ENCODE results near the gene AJUBA. TPM values are rescaled to one million over a fixed set of nuclear protein-coding genes. Genes with fewer than 3 reads are reported as not detected.

The AJUBA gene
- total and polyA plus RNA-seq, 4 experiments from 2014 or later: 0.30 to 3.9 (median 2.1) TPM

DNA sequence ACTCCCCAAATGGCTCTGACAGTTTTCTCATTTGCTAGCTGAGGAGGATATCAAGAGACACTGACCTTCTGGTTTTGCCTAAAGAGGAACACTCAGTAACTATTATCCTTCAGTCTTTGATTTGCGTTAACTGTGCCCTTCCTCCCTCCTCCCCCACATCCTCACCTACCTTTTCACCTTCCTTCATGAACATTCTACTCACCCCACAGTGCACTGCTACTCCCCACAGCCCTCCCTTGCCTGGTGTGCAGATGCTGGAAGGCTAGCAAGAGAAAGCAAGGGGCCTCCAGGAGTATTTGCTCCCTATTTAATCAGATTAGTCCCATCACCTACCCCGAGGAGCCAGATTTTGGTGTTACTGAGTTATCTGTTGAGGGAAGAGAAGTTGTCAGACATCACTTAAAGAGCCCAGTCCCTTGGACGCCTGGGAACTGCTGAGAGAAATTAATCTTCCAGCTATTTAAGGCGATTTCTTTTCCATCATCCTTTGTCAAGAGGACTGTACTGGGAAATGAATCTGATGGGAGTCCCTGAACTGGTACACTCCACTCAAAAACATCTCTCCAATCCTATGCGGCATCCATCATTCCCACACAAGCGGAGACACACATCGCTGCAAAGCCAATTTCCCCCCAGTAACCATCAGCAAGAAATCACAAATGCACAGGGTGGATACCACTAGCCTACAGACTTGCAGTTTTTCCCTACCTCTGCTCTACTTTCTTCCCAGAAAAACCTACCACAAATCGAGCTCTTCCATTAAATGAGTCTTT, 40.9 kb upstream of the AJUBA start:
- DNase-seq: no peak
- Histone ChIP-seq H3K27me3 (ENCODE audit: insufficient read depth, low read length) (no peaks in the 10 kb centered on the region), H3K4me1 (ENCODE audit: insufficient read depth, low read length) (peaks cover 33% of the 10 kb centered on the region), H3K27ac (ENCODE audit: low read depth, low read length) (no peak overlapping the region), H3K36me3 (ENCODE audit: insufficient read depth, low read length) (peaks cover 9% of the 10 kb centered on the region), H3K4me3 (ENCODE audit: low read length in 2 of 2) (no peak overlapping the region), H3K9me3 (ENCODE audit: control insufficient read depth in 1 of 2, low read length in 2 of 2) (no peaks in the 10 kb centered on the region)
- CTCF ChIA-PET (ENCODE audit: partially characterized antibody): interaction anchor here (1.0 to 2.0 kb wide), 5 partner anchors 17 to 35 kb away, joined by 3 to 9 read pairs (median 4); partner anchors contain the start of gene CDH24
- POLR2A ChIA-PET (ENCODE audit: partially characterized antibody): interaction anchor here (0.9 to 6.2 kb wide), 3 partner anchors 11 to 16 kb away, joined by 5 to 42 read pairs (median 7); partner anchors contain the start of gene PSMB5
- H3K27ac Mint-ChIP-seq: peak overlapping the region in 4 of 7 donors; percentile 22 to 83 (median 46)
- H3K4me3 Mint-ChIP-seq: peak overlapping the region in 2 of 8 donors; percentile 2 to 27
- peaks cover 0 to 1% (median 0%) of the 10 kb centered on the region in 8 donors for H3K9me3 Mint-ChIP-seq
- intact Hi-C loops (cut with micrococcal nuclease): no loop called here
- H3K4me1 Mint-ChIP-seq: peaks cover 23 to 41% (median 31%) of the 10 kb centered on the region in 4 donors
- H3K27me3 Mint-ChIP-seq: no peaks in the 10 kb centered on the region
- H3K36me3 Mint-ChIP-seq: peaks cover 26 to 29% of the 10 kb centered on the region in 2 donors

DNA sequence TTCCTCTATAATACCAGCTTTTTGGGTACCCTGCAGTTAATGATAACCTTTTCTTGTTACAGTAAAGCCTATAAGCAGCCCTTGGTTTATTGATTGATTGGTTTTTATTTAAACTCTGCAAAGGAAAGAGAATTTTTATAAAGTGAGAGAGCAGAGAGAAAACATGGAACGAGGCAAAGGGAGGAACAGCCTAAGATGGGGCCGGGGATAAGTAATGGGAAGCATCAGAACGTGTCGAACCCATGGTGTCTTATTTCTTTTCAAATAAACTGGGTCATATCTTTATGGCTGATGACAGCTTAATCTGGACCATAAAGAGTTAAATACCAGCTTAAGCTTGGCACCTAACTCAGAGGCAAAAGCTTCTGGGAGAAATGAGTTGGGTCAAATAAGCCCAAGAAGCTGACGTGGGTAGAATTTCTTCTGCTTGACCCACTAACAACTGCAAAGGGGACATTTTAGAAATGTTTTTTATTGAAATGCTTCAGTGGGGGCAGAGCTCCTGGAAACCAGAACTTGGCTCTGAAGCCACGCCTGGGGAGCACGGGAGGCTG, 39.6 kb upstream of the AJUBA start:
- Mint-ChIP-seq H3K4me1 (peaks cover 21 to 33% (median 26%) of the 10 kb centered on the region in 4 donors), H3K4me3 (peak overlapping the region in 1 of 8 donors; percentile 36), H3K9me3 (peaks cover 0 to 1% (median 0%) of the 10 kb centered on the region in 8 donors), H3K27me3 (no peaks in the 10 kb centered on the region), H3K27ac (peak overlapping the region in 4 of 7 donors; percentile 7 to 89 (median 68)), H3K36me3 (peaks cover 20 to 24% of the 10 kb centered on the region in 2 donors)
- intact Hi-C loops (cut with micrococcal nuclease): no loop called here
- POLR2A ChIA-PET (ENCODE audit: partially characterized antibody): interaction anchor here (0.8 to 6.2 kb wide), 3 partner anchors 11 to 15 kb away, joined by 3 to 42 read pairs (median 3); partner anchors contain the start of gene PSMB5
- Histone ChIP-seq H3K4me3 (ENCODE audit: low read length in 2 of 2) (no peak overlapping the region), H3K27ac (ENCODE audit: low read depth, low read length) (no peak overlapping the region), H3K36me3 (ENCODE audit: insufficient read depth, low read length) (peaks cover 9% of the 10 kb centered on the region), H3K27me3 (ENCODE audit: insufficient read depth, low read length) (no peaks in the 10 kb centered on the region), H3K4me1 (ENCODE audit: insufficient read depth, low read length) (peaks cover 28% of the 10 kb centered on the region), H3K9me3 (ENCODE audit: control insufficient read depth in 1 of 2, low read length in 2 of 2) (no peaks in the 10 kb centered on the region)
- CTCF ChIA-PET (ENCODE audit: partially characterized antibody): interaction anchor here (1.4 to 4.0 kb wide), 2 partner anchors 27 to 35 kb away, joined by 3 to 15 read pairs; no protein-coding TSS in a partner anchor
- DNase-seq: no peak

- peaks cover 21 to 33% (median 26%) of the 10 kb centered on the region in 4 donors for H3K4me1 Mint-ChIP-seq
- H3K27me3 Mint-ChIP-seq: no peaks in the 10 kb centered on the region
- no peak for DNase-seq
- no peak overlapping the region for H3K4me3 ChIP-seq (ENCODE audit: low read length in 2 of 2)
- H3K9me3 ChIP-seq (ENCODE audit: control insufficient read depth in 1 of 2, low read length in 2 of 2): no peaks in the 10 kb centered on the region
- H3K4me1 ChIP-seq (ENCODE audit: insufficient read depth, low read length): peaks cover 28% of the 10 kb centered on the region
- peaks cover 9% of the 10 kb centered on the region for H3K36me3 ChIP-seq (ENCODE audit: insufficient read depth, low read length)
- POLR2A ChIA-PET (ENCODE audit: partially characterized antibody): interaction anchor here (6.2 kb wide), 1 partner anchor 14 kb away, joined by 42 read pairs; no protein-coding TSS in a partner anchor
- intact Hi-C loops (cut with micrococcal nuclease): no loop called here
- peak overlapping the region in 4 of 7 donors; percentile 7 to 89 (median 49) for H3K27ac Mint-ChIP-seq
- H3K36me3 Mint-ChIP-seq: peaks cover 20 to 24% of the 10 kb centered on the region in 2 donors
- H3K9me3 Mint-ChIP-seq: peaks cover 0 to 1% (median 0%) of the 10 kb centered on the region in 8 donors
- CTCF ChIA-PET (ENCODE audit: partially characterized antibody): interaction anchor here (1.4 to 4.0 kb wide), 2 partner anchors 27 to 35 kb away, joined by 3 to 15 read pairs; no protein-coding TSS in a partner anchor
- peak overlapping the region in 2 of 8 donors; percentile 7 to 36 for H3K4me3 Mint-ChIP-seq
- H3K27ac ChIP-seq (ENCODE audit: low read depth, low read length): no peak overlapping the region
- no peaks in the 10 kb centered on the region for H3K27me3 ChIP-seq (ENCODE audit: insufficient read depth, low read length)
Observed at GRCh38 chr14:23021434-23021833, 39.1 kb upstream of the AJUBA start.

DNA sequence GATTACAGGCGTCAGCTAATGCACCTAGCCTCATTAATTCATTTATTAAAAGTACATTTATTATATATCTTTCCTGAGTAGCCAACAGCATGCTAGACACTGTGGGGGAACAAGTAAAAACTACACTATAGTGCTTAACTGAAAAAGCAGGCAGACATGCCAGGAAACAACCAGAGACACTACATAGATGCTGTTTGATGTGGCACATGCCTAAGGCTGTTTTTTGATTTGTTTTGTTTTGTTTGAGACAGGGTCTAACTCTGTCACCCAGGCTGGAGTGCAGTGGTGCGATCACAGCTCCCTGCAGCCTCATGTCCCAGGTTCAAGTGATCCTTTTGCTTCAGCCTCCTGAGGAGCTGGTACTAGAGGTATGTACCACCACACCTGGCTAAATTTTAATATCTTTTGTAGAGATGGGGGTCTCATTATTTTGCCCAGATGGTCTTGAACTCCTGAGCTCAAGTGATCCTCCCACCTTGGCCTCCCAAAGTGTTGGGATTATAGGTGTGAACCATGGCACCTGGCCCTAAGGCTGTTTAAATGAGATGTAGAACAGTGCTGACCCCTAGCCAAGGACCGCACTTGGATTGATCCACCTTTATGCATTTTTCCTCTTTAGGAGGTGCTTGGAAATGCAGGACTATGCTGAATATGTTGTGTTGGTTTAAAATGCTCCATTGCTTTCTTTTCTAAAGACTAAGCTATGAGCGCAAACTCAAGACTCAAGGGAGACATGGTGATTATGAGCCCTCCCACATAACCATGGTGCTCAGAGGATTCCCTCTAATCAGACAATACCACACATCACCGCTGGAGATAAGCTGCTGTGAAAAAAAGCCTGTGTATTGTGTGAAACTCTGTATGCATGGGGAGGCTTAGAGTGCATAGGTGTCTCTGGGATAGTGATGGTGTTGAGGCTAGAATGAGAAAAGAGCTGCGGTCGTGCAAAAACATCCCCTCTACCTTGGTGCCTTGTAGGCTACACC, 38.1 kb upstream of the AJUBA start:
- Mint-ChIP-seq H3K36me3 (peaks cover 10 to 16% of the 10 kb centered on the region in 2 donors), H3K4me1 (peaks cover 17 to 26% (median 21%) of the 10 kb centered on the region in 4 donors), H3K9me3 (peaks cover 0 to 1% (median 0%) of the 10 kb centered on the region in 8 donors), H3K4me3 (peak overlapping the region in 1 of 8 donors; percentile 53), H3K27me3 (no peaks in the 10 kb centered on the region), H3K27ac (peak overlapping the region in 2 of 7 donors; percentile 3 to 59)
- DNase-seq: no peak
- intact Hi-C loops (cut with micrococcal nuclease): no loop called here
- POLR2A ChIA-PET (ENCODE audit: partially characterized antibody): interaction anchor here (0.9 to 6.2 kb wide), 3 partner anchors 10 to 13 kb away, joined by 3 to 42 read pairs (median 3); no protein-coding TSS in a partner anchor
- Histone ChIP-seq H3K9me3 (ENCODE audit: control insufficient read depth in 1 of 2, low read length in 2 of 2) (no peaks in the 10 kb centered on the region), H3K4me1 (ENCODE audit: insufficient read depth, low read length) (peaks cover 21% of the 10 kb centered on the region), H3K27me3 (ENCODE audit: insufficient read depth, low read length) (no peaks in the 10 kb centered on the region), H3K4me3 (ENCODE audit: low read length in 2 of 2) (no peak overlapping the region), H3K36me3 (ENCODE audit: insufficient read depth, low read length) (peaks cover under 1% of the 10 kb centered on the region), H3K27ac (ENCODE audit: low read depth, low read length) (no peak overlapping the region)
- CTCF ChIA-PET (ENCODE audit: partially characterized antibody): interaction anchor here (1.4 to 4.0 kb wide), 3 partner anchors 26 to 167 kb away, joined by 3 to 15 read pairs (median 4); no protein-coding TSS in a partner anchor

DNA sequence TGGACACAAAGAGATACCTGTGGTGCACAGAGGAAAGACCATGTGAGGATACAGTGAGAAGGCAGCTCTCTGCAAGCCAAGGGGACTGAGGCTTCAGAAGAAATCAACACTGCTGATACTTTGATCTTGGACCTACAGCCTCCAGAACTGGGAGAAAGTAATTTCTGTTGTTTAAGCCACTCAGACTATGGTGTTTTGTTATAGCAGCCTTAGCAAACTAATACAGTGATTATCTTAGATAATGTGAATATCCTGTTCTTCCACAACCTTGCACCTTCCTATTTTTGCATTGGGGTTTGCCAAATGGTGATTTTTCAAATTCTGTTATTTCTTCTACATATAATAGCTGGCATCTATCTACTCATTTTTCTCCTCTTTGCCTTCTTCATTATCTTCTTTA, 35.8 kb upstream of the AJUBA start:
- ChIA-PET POLR2A (ENCODE audit: partially characterized antibody) (interaction anchor here (2.5 kb wide), 1 partner anchor 11 kb away, joined by 10 read pairs; no protein-coding TSS in a partner anchor), CTCF (ENCODE audit: partially characterized antibody) (interaction anchor here (1.6 kb wide), 1 partner anchor 11 kb away, joined by 5 read pairs; no protein-coding TSS in a partner anchor)
- Mint-ChIP-seq H3K27me3 (no peaks in the 10 kb centered on the region), H3K4me3 (no peak overlapping the region), H3K4me1 (peaks cover 5 to 8% (median 6%) of the 10 kb centered on the region in 4 donors), H3K27ac (no peak overlapping the region), H3K36me3 (no peaks in the 10 kb centered on the region), H3K9me3 (no peaks in the 10 kb centered on the region)
- intact Hi-C loops (cut with micrococcal nuclease): no loop called here
- Histone ChIP-seq H3K4me1 (ENCODE audit: insufficient read depth, low read length) (peaks cover 7% of the 10 kb centered on the region), H3K27me3 (ENCODE audit: insufficient read depth, low read length) (no peaks in the 10 kb centered on the region), H3K9me3 (ENCODE audit: control insufficient read depth in 1 of 2, low read length in 2 of 2) (no peaks in the 10 kb centered on the region), H3K27ac (ENCODE audit: low read depth, low read length) (no peak overlapping the region), H3K4me3 (ENCODE audit: low read length in 2 of 2) (no peak overlapping the region), H3K36me3 (ENCODE audit: insufficient read depth, low read length) (no peaks in the 10 kb centered on the region)
- DNase-seq: no peak

DNA sequence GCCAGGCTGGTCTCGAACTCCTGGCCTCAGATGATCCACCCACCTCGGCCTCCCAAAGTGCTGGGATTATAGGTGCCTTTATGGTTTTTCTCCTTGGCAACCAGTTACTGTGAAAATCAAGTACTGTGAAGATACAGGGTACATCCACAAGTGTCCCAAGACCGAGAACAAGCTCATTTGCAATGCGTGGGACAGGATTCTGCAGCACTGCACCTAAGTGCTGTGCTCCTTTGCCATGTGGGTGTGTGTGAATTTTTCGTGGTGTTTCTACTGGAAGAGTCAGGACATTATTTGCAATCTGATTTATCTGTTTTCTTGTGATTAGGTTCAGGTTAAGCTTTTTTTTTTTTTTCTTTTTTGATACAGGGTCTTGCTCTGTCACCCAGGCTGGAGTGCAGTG, 34.7 kb upstream of the AJUBA start:
- CTCF ChIA-PET (ENCODE audit: partially characterized antibody): interaction anchor here (1.6 to 1.9 kb wide), 2 partner anchors 10 to 31 kb away, joined by 5 to 7 read pairs; no protein-coding TSS in a partner anchor
- no peak overlapping the region for H3K27ac Mint-ChIP-seq

More for the DNA sequence above, 34.7 kb upstream of the AJUBA start:
- H3K27me3 Mint-ChIP-seq: no peaks in the 10 kb centered on the region
- H3K36me3 ChIP-seq (ENCODE audit: insufficient read depth, low read length): no peaks in the 10 kb centered on the region
- peaks cover 0 to 5% (median 1%) of the 10 kb centered on the region in 4 donors for H3K4me1 Mint-ChIP-seq
- H3K4me1 ChIP-seq (ENCODE audit: insufficient read depth, low read length): no peaks in the 10 kb centered on the region
- no peak overlapping the region for H3K27ac ChIP-seq (ENCODE audit: low read depth, low read length)
- H3K27me3 ChIP-seq (ENCODE audit: insufficient read depth, low read length): no peaks in the 10 kb centered on the region
- intact Hi-C loops (cut with micrococcal nuclease): no loop called here
- no peaks in the 10 kb centered on the region for H3K9me3 ChIP-seq (ENCODE audit: control insufficient read depth in 1 of 2, low read length in 2 of 2)
- no peaks in the 10 kb centered on the region for H3K36me3 Mint-ChIP-seq
- H3K9me3 Mint-ChIP-seq: no peaks in the 10 kb centered on the region
- no peak for DNase-seq
- H3K4me3 ChIP-seq (ENCODE audit: low read length in 2 of 2): no peak overlapping the region
- POLR2A ChIA-PET (ENCODE audit: partially characterized antibody): interaction anchor here (2.3 to 2.5 kb wide), 2 partner anchors 8 to 10 kb away, joined by 5 to 10 read pairs; no protein-coding TSS in a partner anchor
- no peak overlapping the region for H3K4me3 Mint-ChIP-seq
